HG03064 (cell line): ENCODE results near the gene NAA35.
"Not testable (repeated sequence)": the region's sequence is repeated elsewhere in the genome, so short reads cannot be mapped to it uniquely, and the experiment has no call there.

Source experiments
- ATAC-seq: cut with Tn5 transposase; IDR thresholded peaks from one replicate; pipeline ENCODE4 v1.9.1; 2021; ENCODE audit warnings: low read depth; ENCODE audit not compliant: unreplicated experiment

NAA35 gene

GRCh38 chr9:85940832-85941621 lies at the start of gene NAA35:
TSS of gene NAA35 (plus strand) at chr9:85941146. CDS start at chr9:85942160, 1,014 bp downstream.
- peak; percentile 88 for ATAC-seq

DNA sequence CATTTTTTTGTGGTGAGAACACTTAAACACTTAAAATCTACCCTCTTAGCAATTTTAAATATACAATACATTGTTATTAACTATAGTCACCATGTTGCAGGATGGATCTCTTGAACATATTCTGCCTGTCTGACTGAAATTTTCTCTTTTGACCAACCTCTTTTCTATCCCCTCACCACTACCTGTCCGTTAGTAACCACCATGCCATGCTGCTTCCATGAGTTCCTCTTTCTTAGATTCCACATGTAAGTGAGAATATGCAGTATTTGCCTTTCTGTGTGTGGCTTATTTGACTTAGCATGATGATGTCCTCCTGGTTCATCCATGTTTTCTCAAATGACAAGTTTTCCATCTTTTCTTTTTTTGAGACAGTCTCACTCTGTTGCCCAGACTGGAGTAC lies 48.5 kb upstream of the NAA35 start:
- ATAC-seq = no peak

DNA sequence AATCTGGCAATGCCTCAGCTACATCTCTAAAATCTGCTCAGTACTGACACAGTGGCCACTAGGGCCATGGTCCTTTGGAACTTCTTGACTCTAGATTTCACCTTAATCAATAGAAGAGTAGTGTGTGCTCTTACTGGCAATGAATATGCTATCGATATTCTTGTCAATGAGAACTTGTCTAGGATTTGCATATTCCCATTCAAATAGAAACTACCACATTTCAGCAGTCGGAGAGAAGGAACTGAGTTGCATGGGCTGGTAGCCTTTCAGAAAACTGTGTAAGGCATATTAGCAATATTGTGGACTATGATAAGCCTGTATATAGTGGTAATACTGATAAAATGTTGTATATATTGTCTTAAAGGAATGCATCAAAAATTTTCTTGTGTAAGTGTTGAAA lies 45.3 kb upstream of the NAA35 start:
- ATAC-seq = no peak

DNA sequence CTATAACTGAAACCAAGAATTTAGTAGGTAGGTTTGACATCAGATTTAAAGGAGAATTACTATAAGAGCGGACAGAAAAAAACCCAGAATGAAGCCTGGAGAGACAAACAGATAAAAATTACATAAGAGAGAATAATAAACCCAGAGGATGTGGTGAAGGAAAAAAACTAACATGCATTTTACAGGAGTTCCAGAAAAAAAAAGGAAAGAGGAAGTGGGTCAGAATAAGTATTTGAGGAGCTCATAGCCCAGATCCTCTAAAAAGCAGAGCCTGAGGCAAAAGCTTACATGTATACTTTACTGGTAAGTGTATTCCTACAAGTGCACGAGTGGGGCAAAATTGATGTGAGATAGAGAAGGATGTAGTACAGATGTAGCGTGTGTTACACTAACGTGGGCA lies 43.1 kb upstream of the NAA35 start:
- no peak for ATAC-seq

GRCh38 chr9:85898332-85898731 lies 42.6 kb upstream of the NAA35 start:
- ATAC-seq = no peak

DNA sequence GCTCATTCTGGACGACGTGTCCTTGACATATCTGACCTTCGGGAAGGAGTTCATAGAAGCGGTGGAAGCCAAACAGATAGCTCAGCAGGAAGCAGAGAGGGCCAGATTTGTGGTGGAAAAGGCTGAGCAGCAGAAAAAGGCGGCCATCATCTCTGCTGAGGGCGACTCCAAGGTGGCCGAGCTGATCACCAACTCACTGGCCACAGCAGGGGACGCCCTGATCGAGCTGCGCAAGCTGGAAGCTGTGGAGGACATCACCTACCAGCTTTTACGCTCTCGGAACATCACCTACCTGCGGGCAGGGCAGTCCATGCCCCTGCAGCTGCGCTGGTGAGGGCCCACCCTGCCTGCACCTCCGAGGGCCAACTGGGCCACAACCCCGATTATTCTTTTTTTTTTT lies 41.6 kb upstream of the NAA35 start:
- no peak for ATAC-seq

DNA sequence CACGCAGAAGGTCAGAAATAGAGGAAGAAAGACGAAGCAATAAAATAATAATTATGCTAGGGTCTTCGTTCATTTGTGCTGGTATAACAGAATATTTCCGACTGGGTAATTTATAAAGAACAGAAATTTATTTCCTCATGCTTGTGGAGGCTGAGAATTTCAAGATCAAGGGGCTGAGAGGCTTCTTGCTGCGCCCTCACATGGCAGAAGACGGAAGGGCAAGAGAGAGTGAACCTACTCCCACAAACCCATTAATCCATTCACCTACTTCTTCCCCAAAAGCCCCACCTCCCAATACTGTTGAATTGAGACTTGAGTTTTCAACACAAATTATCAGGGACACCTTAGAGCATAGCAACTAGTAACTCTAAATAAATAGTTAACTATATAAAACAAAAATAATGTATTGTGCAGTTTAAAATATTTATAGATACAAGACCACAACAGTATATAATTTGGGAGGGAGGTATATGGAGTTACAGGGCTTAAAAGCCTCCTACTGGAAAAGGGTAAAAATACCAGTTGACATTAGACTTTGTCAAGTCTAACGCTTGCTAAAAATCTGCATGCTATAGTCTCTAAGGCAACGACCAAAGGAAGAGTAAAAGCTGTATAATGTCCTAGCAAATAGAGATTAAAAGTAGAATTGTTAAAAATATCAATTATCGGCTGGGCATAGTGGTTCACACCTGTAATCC lies 40.3 kb upstream of the NAA35 start:
- no peak for ATAC-seq

GRCh38 chr9:85904975-85905374 lies 36.0 kb upstream of the NAA35 start:
- ATAC-seq = no peak

DNA sequence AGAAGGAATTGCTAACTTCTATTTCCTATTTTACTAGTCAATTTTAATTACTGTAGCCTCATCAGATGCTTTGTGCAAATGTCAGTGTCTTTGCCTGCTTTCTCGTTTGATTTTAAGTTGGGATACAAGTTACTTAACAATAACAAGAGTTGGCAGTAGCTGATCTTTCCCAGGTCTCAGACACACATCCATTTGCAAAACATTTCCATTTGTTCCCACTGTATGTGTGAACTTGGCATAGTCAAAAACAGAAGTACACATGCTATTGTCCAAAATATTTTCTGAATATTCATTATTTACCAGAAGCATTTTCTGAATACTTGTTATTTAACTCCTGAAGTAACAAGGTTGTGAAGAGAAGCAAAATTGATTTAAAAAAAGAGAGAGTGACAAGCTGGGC lies 35.0 kb upstream of the NAA35 start:
- ATAC-seq = no peak

- no peak for ATAC-seq
Observed at GRCh38 chr9:85909390-85909789, 31.6 kb upstream of the NAA35 start.

GRCh38 chr9:85914108-85914507 lies 26.8 kb upstream of the NAA35 start:
- ATAC-seq = no peak

DNA sequence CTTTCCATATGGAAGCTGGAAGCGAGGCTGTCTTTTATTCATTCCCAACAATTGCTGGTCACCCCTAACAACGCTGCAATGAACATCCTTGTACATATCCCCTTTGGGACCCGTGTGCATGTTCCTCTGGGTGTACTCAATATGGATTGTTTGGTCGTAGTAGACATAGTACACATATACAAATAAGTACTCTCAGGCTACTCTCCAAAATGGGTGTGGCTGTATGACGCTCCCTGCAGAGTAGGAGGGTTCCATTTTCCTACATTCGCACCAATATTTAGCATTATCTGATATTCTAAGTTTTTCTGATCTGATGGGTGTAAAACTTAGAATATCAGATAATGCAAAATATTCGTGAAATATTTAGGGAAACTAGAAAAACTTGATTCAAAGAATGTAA lies 23.2 kb upstream of the NAA35 start:
- no peak for ATAC-seq

DNA sequence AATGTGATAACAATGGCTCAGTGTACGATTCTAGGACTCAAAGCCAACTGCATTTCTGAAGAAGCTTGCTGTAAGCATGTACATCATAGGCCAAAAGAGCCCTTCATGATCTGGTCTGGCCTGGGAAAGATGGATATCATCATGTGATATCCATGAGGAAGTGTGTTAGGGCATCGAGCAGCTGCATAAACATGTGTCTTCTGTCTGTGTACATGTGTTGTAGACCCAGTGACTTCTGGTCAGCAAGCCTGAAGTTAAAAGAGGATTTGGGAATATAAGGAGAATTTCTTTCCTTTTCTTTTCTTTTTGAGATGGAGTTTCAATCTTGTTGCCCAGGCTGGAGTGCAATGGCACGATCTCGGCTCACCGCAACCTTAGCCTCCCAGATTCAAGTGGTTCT lies 15.5 kb upstream of the NAA35 start:
- ATAC-seq = no peak

DNA sequence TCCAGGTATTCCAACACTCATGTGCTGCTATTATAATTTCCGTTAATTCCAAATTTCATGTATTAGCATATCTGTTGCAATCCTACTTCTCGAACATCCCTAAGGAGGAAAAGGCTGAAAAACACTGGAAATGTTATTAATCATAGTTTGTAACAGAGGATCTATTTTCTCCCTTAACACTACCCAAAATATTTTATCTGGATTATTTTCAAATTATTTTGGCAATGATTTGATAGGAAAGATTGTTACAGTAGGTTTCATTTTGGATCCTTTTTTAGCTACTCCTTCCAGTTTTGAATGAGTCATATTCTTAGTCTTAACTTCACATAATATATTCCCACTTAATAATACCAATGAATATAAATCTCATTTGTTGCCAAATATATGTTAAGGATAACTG lies 13.9 kb upstream of the NAA35 start:
- no peak for ATAC-seq

DNA sequence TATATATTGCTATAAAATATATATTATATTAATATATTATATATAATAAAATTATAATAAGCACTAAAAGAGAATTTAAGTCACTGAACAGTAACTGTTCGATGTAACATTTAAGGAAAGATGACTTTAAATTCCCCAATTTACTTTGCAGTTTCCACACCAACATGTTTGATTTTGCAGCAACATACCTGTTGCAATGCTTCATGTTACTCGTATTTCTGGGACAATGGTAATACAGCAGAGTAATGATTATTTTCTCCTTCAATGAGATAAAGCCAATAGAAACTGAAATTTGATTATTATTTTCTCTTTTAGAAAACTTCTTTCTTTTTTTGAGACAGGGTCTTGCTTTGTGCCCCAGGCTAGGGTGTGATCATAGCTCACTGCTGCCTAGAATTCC lies 9.5 kb upstream of the NAA35 start:
- no peak for ATAC-seq

DNA sequence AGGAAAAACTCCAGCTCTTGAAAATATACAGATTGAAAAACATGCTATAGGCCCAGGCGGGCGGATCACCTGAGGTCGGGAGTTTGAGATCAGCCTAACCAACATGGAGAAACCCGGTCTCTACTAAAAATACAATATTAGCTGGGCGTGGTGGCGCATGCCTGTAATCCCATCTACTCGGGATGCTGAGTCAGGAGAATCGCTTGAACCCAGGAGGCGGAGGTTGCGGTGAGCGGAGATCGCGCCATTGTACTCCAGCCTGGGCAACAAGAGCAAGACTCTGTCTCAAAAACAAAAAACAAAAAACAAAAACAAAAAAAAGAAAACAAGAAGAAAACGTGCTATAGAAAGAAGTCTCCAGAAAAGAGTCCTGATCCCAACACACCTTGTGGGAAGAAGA lies 5.0 kb upstream of the NAA35 start:
- ATAC-seq = not testable (repeated sequence)

DNA sequence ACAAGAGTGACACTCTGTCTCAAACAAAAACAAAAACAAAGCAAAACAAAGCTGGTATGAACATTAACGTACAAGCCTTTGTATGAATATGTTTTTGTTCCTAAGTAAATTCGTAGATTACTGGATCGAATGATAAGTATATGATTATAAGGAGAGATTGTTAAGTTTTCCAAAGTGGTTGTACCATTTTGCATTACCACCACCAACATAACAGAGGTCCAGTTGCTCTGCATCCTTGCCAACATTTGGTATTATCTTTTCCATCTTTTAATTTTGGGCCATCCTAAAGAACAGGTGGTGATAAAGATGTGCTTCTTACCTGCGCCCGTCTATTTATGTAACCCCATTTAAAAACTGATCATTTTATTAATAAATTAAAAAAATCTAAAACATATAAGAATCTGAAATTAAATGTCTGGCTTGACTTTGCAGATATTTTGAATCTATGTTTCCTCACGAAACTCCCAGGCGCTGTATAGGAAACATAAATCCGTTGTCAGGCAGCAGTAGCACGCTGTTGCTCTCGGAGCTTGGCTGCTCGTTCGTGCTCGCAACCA lies 593 bp upstream of the NAA35 start:
- ATAC-seq = no peak

DNA sequence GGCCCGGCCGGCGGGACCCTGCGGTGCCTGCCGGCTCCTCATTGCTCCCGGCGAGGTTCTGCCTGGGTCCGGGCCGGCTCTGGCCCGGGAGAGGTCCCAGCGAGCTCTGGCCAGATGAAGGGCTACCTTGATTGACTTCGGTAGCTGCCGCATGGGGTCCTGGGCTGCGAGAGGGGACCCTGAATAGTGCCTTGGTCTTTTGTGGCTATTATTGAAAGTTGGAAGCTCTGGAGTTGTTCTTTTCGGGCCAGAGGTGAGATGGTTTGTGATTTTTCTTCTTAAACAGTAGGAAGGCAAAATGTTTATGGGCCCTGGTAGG lies 635 bp downstream of the NAA35 start:
- ATAC-seq = no peak

- no peak for ATAC-seq
Observed at GRCh38 chr9:85941966-85942912, 1.3 kb downstream of the NAA35 start.

DNA sequence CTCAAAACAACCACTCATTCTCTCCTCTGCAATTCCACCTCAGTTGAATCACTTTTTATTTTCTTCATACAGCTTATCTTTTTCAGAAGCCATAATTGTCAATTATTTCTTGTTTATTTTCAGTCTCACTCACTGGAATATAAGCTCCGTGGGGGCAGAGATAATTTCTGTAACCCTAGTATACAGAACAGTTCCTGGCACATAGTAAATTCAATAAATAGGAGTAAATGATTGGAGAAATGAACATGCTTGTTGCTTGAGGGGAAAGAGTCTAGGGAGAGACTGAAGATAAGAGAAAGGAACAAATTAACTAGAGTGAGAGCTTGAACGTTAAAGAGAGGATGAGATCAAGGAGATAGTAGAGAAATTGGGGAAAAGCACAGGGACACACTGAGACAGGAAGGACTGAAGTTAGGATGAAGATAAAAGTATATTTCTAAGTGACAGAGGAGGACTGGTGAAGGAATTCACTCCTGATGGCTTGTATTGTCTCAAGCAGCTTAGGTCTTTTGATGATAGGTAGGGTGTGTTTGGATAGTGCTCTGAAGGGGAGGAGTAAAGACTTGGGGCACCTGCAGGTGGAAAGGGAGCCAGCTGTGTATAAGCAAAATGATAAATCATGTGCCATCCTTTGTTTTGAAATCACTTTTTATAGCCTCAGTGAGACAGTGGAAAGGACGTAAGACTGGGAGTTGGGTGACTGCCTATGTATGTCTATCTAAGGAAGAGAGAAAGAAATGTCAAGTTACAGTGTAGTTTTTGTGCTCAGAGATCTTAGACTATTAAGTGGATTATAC lies 2.2 kb downstream of the NAA35 start:
- ATAC-seq = no peak
